Upper lobe of left lung (tissue), 6 donors: Measurements from ENCODE around the gene MTMR12. TPM values are rescaled to one million over a fixed set of nuclear protein-coding genes. Genes with fewer than 3 reads are reported as not detected.

ENCODE experiments used
- ATAC-seq, 2 donors: fragments of 200-7000 bp; cut with Tn5 transposase; one replicate each; pipeline ENCODE4 v1.9.1; 2022; ENCODE audit warnings: mild to moderate bottlenecking in 2 of 2, moderate library complexity in 2 of 2; ENCODE audit not compliant: low FRiP score in 2 of 2
- DNase-seq, 2 donors: peaks; one replicate each; pipeline ENCODE4 v3.0.0-alpha.2; 2019 to 2020
- H3K27ac ChIP-seq, 4 donors: fragments of 200-600 bp; sonication (generic); one replicate each; pipeline ENCODE4 v1.5.1; 2016 to 2019
- H3K27me3 ChIP-seq, 4 donors: fragments of 200-600 bp; sonication (generic); one replicate each; pipeline ENCODE4 v1.5.1; 2017 to 2019
- H3K36me3 ChIP-seq, 4 donors: fragments of 200-600 bp; sonication (generic); one replicate each; pipeline ENCODE4 v1.5.1; 2016 to 2019
- H3K4me1 ChIP-seq, 4 donors: fragments of 200-600 bp; sonication (generic); one replicate each; pipeline ENCODE4 v1.5.1; 2018 to 2019
- H3K4me3 ChIP-seq, 4 donors: fragments of 200-600 bp; sonication (generic); one replicate each; pipeline ENCODE4 v1.5.1; 2017 to 2019; ENCODE audit warnings: mild to moderate bottlenecking in 2 of 4, moderate library complexity in 1 of 4
- H3K9me3 ChIP-seq, 4 donors: fragments of 200-600 bp; sonication (generic); one replicate each; pipeline ENCODE4 v1.5.1; 2018 to 2019
- EP300 ChIP-seq, 4 donors: sonication (generic); formaldehyde crosslinking; IDR thresholded peaks; one replicate each; pipeline ENCODE4 v1.5.1; 2017; ENCODE audit warnings: antibody characterized with exemption in 4 of 4, control low read depth in 2 of 4
- POLR2A ChIP-seq, 4 donors: fragments of 450-650 bp; IDR thresholded peaks; one replicate each; pipeline ENCODE4 v1.5.1; 2016 to 2017; ENCODE audit warnings: antibody characterized with exemption in 4 of 4, mild to moderate bottlenecking in 2 of 4
- POLR2AphosphoS5 ChIP-seq, 2 donors: sonication (generic); formaldehyde crosslinking; IDR thresholded peaks; one replicate each; pipeline ENCODE4 v1.5.1; 2017; ENCODE audit warnings: antibody characterized with exemption in 2 of 2
- WGBS, 2 donors: methylation state at CpG; one replicate each; pipeline ENCODE4 v1.1.5; 2017 to 2018; 5-methylcytosine and 5-hydroxymethylcytosine counted together
- total RNA-seq, 6 donors: library from RNA; depleted of rRNA in 4 of 6; stranded (reverse); fragments of >200 nt in 4 of 6; gene quantifications; one replicate each; pipeline versions ENCODE4 v1.1.0 to v1.2.1, GENCODE V29; 2016 to 2021
- TF ChIP-seq, protein P1 (sequence below), 6 experiments: fragments of 450-650 bp in 4 of 6; fragments of 200-600 bp in 2 of 6; sonication (generic) in 2 of 6; IDR thresholded peaks; one replicate each; pipeline ENCODE4 v1.5.1; 2016 to 2019; ENCODE audit warnings: antibody characterized with exemption in 6 of 6
- donor health status: DM: no; HTN: no; CAD: no; lungs with moderate emphysema.
- donor health status: DM: no; HTN: yes; CAD: no; lungs with severe emphysema.

Gene MTMR12
- total RNA-seq, 6 donors from 2014 or later = 27.2 to 50.8 (median 35.5) TPM

DNA sequence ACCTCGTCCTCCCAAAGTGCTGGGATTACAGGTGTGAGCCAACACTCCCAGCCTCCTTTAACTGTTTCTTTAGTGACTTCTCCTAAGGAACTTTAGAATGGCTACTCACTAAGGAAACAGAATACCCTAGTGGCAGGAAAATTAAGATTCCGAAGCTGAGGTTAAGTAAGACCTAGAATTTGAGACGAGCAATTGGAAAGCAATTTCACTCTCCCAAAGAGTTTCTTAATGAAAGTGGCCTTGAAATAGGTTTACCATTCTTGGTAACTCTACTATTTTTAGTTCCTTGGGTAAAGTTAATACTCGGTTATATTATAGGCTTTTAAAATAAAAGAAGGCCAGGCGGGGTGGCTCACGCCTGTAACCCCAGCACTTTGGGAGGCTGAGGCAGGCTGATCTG, 115.7 kb downstream of the MTMR12 start:
- DNase-seq (no peak), ATAC-seq (no peak)
- Histone ChIP-seq H3K9me3 (no peaks in the 10 kb centered on the region), H3K4me1 (peaks cover 14 to 24% (median 21%) of the 10 kb centered on the region in 4 donors), H3K27ac (no peak overlapping the region), H3K36me3 (no peaks in the 10 kb centered on the region), H3K27me3 (no peaks in the 10 kb centered on the region), H3K4me3 (no peak overlapping the region)
- no peak for TF ChIP-seq POLR2AphosphoS5 (IDR thresholded peaks at IDR 0.05)
- no peak for TF ChIP-seq EP300 (IDR thresholded peaks at IDR 0.05)
- TF ChIP-seq POLR2A (IDR thresholded peaks at IDR 0.05) = no peak
- TF ChIP-seq, protein P1, sequence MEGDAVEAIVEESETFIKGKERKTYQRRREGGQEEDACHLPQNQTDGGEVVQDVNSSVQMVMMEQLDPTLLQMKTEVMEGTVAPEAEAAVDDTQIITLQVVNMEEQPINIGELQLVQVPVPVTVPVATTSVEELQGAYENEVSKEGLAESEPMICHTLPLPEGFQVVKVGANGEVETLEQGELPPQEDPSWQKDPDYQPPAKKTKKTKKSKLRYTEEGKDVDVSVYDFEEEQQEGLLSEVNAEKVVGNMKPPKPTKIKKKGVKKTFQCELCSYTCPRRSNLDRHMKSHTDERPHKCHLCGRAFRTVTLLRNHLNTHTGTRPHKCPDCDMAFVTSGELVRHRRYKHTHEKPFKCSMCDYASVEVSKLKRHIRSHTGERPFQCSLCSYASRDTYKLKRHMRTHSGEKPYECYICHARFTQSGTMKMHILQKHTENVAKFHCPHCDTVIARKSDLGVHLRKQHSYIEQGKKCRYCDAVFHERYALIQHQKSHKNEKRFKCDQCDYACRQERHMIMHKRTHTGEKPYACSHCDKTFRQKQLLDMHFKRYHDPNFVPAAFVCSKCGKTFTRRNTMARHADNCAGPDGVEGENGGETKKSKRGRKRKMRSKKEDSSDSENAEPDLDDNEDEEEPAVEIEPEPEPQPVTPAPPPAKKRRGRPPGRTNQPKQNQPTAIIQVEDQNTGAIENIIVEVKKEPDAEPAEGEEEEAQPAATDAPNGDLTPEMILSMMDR (IDR thresholded peaks at IDR 0.05) = no peak
- WGBS, 2 donors = 84 to 87% methylated on average over 6 of the region's 6 CpGs

DNA sequence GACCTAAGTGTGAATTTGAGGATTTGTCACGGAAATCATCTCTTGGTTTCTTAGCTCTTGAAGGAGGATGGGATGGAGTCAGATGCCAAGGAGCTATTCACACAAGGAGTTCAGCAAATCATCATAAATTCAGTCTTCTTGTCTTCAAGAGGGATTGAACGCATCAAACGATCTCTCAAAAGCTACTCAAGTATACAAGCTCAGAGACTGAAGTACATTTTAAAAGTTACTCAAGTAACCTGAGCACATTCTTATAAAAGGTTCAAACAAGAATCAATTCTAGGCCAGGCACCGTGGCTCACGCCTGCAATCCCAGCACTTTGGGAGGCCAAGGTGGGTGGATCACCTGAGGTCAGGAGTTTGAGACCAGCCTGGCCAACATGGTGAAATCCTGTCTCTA, 117.5 kb downstream of the MTMR12 start:
- DNase-seq = peak in 1 of 2 donors; percentile 40
- 53 to 77% methylated on average over 5 of the region's 5 CpGs for WGBS, 2 donors
- ATAC-seq = peak in 1 of 2 donors; percentile 16

DNA sequence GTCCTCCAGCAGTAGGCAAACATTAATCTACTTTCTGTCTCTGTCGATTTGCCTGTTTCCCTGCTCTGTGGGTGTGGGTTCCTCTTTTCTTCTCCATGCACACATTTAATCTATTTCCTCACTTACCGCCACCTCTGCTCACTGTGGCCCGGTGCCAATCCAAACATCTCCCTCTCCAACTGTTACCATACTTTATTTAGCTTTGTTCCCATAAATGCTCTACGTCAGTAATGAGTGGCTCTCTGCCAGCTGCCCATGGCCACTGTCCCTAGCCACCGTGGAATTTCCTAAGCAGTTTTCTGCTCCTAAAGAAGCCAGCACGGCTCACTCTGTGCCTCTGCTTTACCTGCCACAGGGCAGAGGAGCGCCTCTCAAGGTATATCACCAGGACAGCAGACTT, 119.1 kb downstream of the MTMR12 start:
- peak overlapping the region; percentile 36 to 75 (median 62) for H3K27ac ChIP-seq
- peak in 1 of 2 donors; percentile 94 for DNase-seq
- peak overlapping the region in 1 of 4 donors; percentile 19 for H3K4me3 ChIP-seq
- 8 to 10% methylated on average over 7 of the region's 7 CpGs for WGBS, 2 donors
- H3K27me3 ChIP-seq = no peaks in the 10 kb centered on the region
- H3K9me3 ChIP-seq = no peaks in the 10 kb centered on the region
- TF ChIP-seq EP300 (IDR thresholded peaks at IDR 0.05) = peak in 3 of 4 donors; percentile 48 to 97 (median 55)
- TF ChIP-seq, protein P1 (IDR thresholded peaks at IDR 0.05) = no peak
- TF ChIP-seq POLR2AphosphoS5 (IDR thresholded peaks at IDR 0.05) = peak; percentile 77 to 88
- peak in 1 of 4 donors; percentile 29 for TF ChIP-seq POLR2A (IDR thresholded peaks at IDR 0.05)
- ATAC-seq = peak; percentile 80 to 92
- H3K4me1 ChIP-seq = peaks cover 5 to 17% (median 14%) of the 10 kb centered on the region in 4 donors
- no peaks in the 10 kb centered on the region for H3K36me3 ChIP-seq

More for the DNA sequence above, 117.5 kb downstream of the MTMR12 start:
- no peaks in the 10 kb centered on the region for H3K9me3 ChIP-seq
- no peaks in the 10 kb centered on the region for H3K36me3 ChIP-seq
- H3K27ac ChIP-seq = no peak overlapping the region
- H3K4me1 ChIP-seq = peaks cover 5 to 17% (median 14%) of the 10 kb centered on the region in 4 donors
- TF ChIP-seq EP300 (IDR thresholded peaks at IDR 0.05) (peak in 2 of 4 donors; percentile 16 to 49), POLR2AphosphoS5 (IDR thresholded peaks at IDR 0.05) (no peak), POLR2A (IDR thresholded peaks at IDR 0.05) (no peak)
- TF ChIP-seq, protein P1 (IDR thresholded peaks at IDR 0.05) = no peak
- no peak overlapping the region for H3K4me3 ChIP-seq
- no peaks in the 10 kb centered on the region for H3K27me3 ChIP-seq

DNA sequence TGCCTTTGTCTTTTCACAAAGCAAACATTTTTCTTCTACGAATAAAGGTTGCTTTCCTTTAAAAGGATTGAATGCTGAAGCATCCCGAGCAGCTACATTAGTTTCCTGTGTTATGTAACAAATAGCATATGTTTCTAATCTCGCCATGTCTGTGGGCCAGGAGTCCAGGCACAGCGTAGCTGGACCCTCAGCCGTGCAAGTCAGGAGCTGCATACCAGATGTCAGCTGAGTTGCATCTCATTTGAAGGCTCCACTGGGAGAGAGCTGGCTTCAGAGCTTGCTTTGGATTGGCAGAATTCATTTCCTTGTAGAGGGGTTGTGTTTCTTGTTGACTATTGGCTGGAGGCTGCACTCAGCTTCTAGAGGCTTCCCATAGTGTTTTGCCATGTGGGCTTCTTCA, 122.6 kb downstream of the MTMR12 start:
- TF ChIP-seq, protein P1 (IDR thresholded peaks at IDR 0.05) = no peak
- TF ChIP-seq POLR2A (IDR thresholded peaks at IDR 0.05) = no peak
- no peak for TF ChIP-seq EP300 (IDR thresholded peaks at IDR 0.05)
- TF ChIP-seq POLR2AphosphoS5 (IDR thresholded peaks at IDR 0.05) = no peak
- H3K27me3 ChIP-seq = no peaks in the 10 kb centered on the region
- no peak overlapping the region for H3K27ac ChIP-seq
- ATAC-seq = peak in 1 of 2 donors; percentile 82
- no peaks in the 10 kb centered on the region for H3K36me3 ChIP-seq
- WGBS, 2 donors = 42 to 57% methylated on average over 5 of the region's 5 CpGs
- H3K4me1 ChIP-seq = peaks cover 5 to 17% (median 14%) of the 10 kb centered on the region in 4 donors
- H3K9me3 ChIP-seq = peaks cover 0 to 7% (median 6%) of the 10 kb centered on the region in 4 donors
- no peak overlapping the region for H3K4me3 ChIP-seq
- DNase-seq = no peak

DNA sequence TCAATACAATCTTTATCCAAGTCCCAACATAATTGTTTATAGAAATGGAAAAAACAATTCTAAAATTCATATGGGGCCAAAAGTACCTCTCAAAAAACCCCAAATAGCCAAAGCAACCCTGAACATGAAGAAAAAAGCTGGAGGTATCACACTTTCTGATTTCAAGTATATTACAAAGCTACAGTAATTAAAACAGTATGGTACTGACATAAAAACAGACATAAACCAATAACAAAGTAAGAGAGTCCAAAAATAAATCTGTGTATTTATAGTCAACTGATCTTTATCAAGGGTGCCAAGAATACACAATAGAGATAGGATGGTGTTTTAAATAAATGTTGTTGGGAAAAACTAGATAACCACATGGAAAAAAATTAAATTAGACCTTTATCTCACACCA, 125.1 kb downstream of the MTMR12 start:
- H3K27ac ChIP-seq = no peak overlapping the region
- no peak for DNase-seq
- H3K4me1 ChIP-seq = no peaks in the 10 kb centered on the region
- ATAC-seq = no peak
- H3K9me3 ChIP-seq = peaks cover 0 to 7% (median 6%) of the 10 kb centered on the region in 4 donors
- H3K27me3 ChIP-seq = no peaks in the 10 kb centered on the region
- TF ChIP-seq POLR2A (IDR thresholded peaks at IDR 0.05) (no peak), EP300 (IDR thresholded peaks at IDR 0.05) (no peak), POLR2AphosphoS5 (IDR thresholded peaks at IDR 0.05) (no peak)
- TF ChIP-seq, protein P1 (IDR thresholded peaks at IDR 0.05) = no peak
- no peak overlapping the region for H3K4me3 ChIP-seq
- no peaks in the 10 kb centered on the region for H3K36me3 ChIP-seq
